Measurements from ENCODE around the gene ITGB8.

- TF ChIP-seq CTCF (IDR thresholded peaks at IDR 0.05) = no peak
- no peak for TF ChIP-seq POLR2A (IDR thresholded peaks at IDR 0.05)
Observed at GRCh38 chr7:20348125-20348807, 17.6 kb downstream of the ITGB8 start.

All from thyroid gland (tissue), 4 donors.